Measurements from ENCODE around the gene FXYD4.
"Not testable (repeated sequence)": the region's sequence is repeated elsewhere in the genome, so short reads cannot be mapped to it uniquely, and the experiment has no call there.

The FXYD4 gene

DNA sequence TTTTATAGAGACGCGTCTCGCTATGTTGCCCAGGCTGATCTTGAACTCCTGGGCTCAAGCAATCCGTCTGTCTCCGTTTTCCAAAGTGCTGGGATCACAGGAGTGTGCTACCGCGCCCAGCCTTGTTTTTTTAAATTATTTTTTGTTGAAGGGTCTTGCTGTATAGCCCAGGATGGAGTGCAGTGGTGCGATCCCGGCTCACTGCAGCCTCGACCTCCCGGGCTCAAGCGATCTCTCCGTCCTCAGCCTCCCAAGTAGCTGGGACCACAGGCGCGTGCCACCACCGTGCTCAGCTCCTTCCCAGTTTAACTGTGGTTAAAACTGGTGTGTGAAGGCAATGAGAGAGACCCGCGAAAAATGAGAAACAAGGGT, 48.5 kb downstream of the FXYD4 start:
- Histone ChIP-seq H3K36me3 (ENCODE audit: insufficient read depth, low read length) (no peaks in the 10 kb centered on the region), H3K9me3 (ENCODE audit: control insufficient read depth, insufficient read depth, low read length) (no peaks in the 10 kb centered on the region), H3K9ac (ENCODE audit: low read depth, low read length) (peak overlapping the region; percentile 14; the same call in 1 of the 2 replicates), H3K4me1 (ENCODE audit: insufficient read depth, low read length) (no peaks in the 10 kb centered on the region)

DNA sequence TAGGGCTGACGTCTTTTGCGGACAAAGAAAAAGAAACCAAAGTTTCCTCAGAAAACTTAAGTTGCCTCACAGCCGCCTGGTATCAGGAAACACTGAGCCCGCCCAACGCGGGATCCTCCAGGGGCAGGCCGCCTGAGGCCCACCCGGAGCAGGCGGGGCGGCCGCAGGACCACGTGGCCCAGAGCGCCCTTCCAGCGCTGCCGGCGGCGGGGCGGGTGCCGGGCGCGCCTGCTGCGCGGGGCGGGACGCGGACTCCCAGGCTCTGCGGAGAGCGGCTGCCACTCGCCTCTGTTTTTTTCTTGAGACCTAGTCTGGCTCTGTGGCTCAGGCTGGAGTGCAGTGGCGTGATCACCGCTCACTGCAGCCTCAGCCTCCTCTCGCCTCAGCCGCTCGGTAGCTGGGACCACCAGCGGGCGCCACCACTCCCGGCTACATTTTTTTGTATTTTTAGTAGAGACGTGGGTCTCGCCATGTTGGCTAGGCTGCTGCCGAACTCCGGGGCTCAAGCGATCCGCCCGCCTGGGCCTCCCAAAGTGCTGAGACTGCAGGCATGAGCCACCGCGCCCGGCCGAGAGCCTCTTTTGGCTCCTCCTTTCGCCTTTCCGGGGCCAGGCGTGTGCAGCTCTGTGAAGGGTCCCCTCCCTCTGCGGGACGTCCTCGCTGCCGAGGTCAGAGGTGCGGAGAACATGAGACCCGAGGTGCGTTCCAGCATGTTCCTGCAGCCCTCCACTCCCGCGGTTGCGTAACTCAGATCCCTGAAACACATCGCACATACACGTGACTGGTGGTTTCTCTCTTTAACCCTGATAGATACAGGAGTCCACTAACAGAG, 49.1 kb downstream of the FXYD4 start:
- H3K9me3 ChIP-seq (ENCODE audit: control insufficient read depth, insufficient read depth, low read length): no peaks in the 10 kb centered on the region
- no peaks in the 10 kb centered on the region for H3K4me1 ChIP-seq (ENCODE audit: insufficient read depth, low read length)
- H3K36me3 ChIP-seq (ENCODE audit: insufficient read depth, low read length): no peaks in the 10 kb centered on the region
- peak overlapping the region; percentile 48 for H3K9ac ChIP-seq (ENCODE audit: low read depth, low read length)

DNA sequence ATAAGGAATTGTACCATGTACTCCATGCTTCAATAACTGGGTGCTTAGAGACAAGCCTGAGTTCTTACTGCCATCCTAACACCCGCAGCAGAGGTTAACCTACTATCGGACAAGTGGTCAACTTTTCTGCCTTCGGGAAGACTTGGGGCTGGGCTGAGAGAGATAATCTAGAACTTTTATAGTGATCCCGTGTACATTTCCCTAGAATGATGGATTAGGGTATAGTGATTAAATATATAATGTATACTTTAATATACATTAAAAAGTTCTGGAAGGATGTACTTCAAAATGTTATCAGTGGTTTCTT, 49.7 kb downstream of the FXYD4 start:
- Histone ChIP-seq H3K36me3 (ENCODE audit: insufficient read depth, low read length) (no peaks in the 10 kb centered on the region), H3K4me1 (ENCODE audit: insufficient read depth, low read length) (no peaks in the 10 kb centered on the region), H3K9me3 (ENCODE audit: control insufficient read depth, insufficient read depth, low read length) (no peaks in the 10 kb centered on the region), H3K9ac (ENCODE audit: low read depth, low read length) (peak overlapping the region; percentile 48)

DNA sequence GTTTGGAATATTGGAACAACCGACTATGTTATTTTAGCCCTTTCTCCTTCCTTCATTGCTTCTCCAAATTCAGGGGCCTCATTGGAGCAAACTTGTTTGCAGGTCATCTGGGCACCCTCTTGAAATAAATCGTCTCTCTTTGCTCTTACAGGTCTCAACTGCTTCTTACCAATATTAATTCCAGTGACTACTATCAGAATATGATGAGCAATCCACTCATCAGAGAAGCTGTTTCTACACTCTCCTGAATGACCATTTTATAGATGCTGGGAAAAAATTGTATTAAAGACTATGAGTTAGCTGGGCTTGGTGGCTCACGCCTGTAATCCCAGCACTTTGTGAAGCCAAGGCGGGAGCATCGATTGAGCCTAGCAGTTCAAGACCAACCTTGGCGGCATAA, 50.1 kb downstream of the FXYD4 start:
- no peak overlapping the region for H3K9ac ChIP-seq (ENCODE audit: low read depth, low read length)
- H3K36me3 ChIP-seq (ENCODE audit: insufficient read depth, low read length): no peaks in the 10 kb centered on the region
- no peaks in the 10 kb centered on the region for H3K4me1 ChIP-seq (ENCODE audit: insufficient read depth, low read length)
- H3K9me3 ChIP-seq (ENCODE audit: control insufficient read depth, insufficient read depth, low read length): no peaks in the 10 kb centered on the region

DNA sequence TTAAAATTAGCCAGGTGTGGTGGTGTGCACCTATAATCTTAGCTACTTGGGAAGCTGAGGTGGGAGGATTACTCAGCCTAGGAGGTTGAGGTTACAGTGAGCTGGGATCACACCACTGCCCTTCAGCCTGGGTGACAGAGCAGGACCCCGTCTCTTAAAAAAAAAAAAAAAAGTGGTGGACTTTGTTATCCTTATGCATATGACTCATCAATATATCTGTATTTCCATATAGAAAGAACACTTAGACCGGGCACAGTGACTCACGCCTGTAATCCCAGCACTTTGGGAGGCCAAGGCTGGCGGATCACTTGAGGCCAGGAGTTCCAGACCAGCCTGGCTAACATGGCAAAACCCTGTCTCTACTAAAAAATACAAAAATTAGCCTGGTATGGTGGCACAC, 50.5 kb downstream of the FXYD4 start:
- H3K9ac ChIP-seq (ENCODE audit: low read depth, low read length); H3K4me1 ChIP-seq (ENCODE audit: insufficient read depth, low read length); H3K36me3 ChIP-seq (ENCODE audit: insufficient read depth, low read length); H3K9me3 ChIP-seq (ENCODE audit: control insufficient read depth, insufficient read depth, low read length): not testable (repeated sequence)

DNA sequence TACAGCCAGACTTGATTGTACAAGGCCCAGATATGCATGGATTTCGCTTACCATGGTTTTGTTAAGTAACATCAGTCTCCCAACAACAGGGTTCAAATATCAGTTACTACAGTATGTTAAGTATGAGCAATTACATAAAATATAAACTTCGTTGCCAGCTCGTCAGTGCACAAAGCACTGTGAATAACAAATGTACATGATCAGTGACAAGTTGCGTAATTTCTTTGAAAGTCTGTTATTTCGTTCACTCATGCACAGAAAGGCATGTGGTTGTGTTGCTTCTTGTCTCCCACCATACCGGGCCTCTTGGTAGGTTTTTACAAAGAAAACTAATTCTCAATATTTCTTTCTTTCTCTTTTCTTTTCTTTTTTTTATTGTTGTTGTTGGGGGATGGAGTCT, 53.0 kb downstream of the FXYD4 start:
- Histone ChIP-seq H3K9ac (ENCODE audit: low read depth, low read length) (no peak overlapping the region), H3K4me1 (ENCODE audit: insufficient read depth, low read length) (no peaks in the 10 kb centered on the region), H3K36me3 (ENCODE audit: insufficient read depth, low read length) (no peaks in the 10 kb centered on the region), H3K9me3 (ENCODE audit: control insufficient read depth, insufficient read depth, low read length) (no peaks in the 10 kb centered on the region)

Data from ES-I3 (cell line).